C1 segment of cervical spinal cord (tissue), 14 donors: Measurements from ENCODE around the gene OPHN1.

Experiments
- DNase-seq, 14 donors: peaks; one replicate each; lab custom pipeline; 2025; lab: John Stamatoyannopoulos, UW

OPHN1 gene

DNA sequence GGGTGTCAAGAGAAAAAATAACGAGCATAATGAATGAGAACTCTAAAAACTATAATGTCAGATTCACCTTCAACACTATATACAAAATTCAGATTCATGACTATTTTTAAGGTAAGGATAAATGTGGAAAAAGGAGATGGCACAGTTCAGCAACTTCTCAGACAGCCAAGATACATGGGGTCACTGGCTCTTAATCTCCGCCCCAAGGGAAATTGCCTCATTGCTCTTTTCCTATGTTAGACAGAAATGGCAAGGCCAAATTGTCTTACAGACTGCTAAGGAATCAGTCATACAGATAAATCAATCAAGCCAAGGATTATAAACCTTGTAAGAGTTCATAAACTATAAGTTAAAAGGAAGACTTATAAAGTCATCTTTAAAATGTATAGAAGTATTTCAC lies 183.4 kb downstream of the OPHN1 start:
- no peak for DNase-seq

DNA sequence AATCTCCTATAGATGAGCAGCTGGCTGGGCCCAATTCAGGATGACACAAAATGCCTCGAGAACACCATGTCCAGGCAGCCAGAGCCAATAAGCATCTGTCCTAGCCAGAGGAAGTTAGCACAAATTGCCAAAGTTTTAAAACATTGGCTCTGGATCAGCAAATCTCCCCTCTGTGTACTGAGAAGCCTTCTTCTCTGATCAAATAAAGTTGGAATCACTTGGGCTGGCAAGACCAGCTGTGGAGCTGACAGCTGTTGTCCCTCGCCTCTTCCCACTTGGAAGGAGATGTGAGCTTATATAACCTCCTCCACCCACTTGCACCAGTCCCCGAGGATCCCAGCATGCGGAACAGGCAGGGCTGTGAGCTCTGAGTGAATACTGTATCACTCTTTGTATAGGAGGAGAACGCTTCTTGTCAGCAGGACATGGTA lies 183.9 kb downstream of the OPHN1 start:
- peak in 3 of 14 donors; percentile 1 to 19 (median 16) for DNase-seq

DNA sequence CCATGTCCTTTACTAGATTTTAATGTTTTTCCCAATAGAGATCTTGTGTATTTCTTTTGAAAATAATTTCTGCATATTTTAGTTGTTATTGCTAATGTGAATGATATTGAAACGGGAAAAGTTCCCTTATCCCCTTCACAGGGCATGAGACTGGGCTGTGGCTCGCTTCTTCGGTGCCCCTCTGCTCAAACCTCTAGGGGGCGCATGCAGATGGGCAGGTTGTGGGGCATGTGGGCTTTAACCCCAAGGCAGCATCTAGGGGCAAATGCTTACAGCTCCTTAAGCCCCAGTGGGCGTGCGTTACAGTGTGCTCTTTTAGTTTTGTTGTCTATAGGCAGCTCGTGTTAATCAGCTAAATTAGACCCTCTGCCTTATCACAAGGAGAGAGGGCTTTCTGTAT lies 194.7 kb downstream of the OPHN1 start:
- DNase-seq = no peak

DNA sequence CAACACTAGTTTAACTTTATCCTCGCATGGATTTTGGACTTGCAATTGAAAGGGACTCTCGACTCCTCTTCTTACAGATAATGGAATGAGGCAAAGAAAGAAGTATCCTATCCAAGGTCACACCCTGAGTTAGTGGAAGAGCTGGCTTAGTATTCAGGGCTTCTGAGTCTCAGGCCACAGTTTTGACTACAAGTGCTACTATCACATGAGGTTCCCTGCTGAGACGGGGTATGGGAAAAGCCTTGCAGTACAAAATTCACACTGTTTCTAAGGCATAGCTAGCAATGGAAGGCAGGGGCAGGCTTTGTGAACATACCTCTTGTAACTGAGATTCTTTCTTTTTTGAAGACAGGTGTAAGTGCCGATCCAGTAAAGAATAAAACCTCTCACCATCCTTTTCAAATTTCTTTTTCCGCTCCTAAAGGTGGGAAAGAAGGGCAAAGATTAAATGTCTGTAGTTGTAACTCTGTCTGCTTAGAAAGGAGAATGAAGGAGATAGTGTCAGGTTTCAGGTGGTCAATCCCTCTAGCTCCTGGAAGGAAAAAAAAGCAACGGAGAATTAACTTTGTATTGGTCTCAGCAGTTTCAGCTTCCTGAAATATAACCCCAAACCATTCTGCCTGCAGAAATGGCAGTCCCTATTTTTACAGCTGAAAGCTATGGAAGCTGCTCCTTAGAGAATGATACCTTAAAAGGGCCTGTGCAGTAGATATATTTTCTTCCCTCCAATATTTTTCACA lies 199.0 kb downstream of the OPHN1 start:
- DNase-seq = no peak

DNA sequence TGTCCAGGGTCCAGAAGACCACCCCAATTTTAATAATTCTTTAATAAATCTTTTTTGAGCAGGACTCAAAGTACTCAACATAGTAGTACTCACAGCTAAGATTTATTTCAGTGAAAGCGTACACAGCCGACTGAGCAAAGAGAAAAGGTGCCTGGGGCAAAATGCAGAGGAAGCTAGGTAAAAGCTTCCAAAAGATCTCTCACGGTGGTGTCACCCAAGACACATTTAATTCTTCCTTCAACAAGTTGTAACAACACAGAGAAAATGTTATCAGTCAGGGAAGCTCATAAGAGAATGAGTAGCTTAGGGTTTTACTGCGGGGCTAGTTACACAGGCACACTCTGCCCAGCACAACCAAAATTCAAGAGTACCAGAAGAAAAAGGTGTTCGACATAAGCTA lies 201.1 kb downstream of the OPHN1 start:
- DNase-seq = no peak

DNA sequence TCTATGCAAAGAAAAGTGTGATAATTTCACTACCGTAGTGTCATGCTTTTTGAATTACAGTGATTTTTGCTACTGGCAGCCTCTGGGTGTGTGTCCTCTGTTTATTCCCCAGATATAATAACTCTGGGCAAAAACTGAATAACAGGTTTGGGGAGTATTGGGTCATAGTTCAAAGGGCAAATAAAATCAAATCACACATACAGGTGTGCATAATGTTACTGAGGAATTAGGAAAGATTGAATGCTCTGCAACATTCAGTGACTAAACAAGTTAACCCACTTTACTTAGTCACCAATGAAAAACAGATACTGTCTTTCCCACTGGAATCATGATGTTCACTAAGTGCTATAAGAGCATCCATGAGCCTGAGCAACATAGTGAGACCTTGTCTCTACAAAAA lies 224.3 kb downstream of the OPHN1 start:
- no peak for DNase-seq

DNA sequence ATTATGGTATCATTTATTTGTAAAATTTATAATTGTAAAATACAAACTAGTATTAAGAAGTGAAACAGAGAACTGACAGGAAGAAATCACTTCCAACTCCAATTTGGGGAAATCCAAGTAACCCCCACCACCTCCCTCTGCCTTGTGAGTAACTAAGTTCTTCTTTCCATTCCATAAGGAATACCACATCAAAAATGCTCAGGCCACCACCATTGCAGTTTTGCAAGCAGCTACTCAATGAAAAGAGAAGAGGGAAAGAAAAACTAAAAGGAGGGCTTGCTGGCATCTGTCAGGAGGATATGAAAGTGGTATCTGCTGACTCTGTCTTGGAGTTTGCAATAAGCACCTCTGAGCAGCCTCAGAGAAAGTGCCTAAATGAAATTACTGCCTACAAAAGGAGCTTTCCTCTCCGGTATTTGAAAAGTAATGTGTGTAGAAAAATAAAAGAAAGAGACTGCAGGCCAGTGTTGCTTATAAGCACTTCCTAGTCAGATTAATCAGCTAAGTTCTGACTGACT lies 228.7 kb downstream of the OPHN1 start:
- no peak for DNase-seq

DNA sequence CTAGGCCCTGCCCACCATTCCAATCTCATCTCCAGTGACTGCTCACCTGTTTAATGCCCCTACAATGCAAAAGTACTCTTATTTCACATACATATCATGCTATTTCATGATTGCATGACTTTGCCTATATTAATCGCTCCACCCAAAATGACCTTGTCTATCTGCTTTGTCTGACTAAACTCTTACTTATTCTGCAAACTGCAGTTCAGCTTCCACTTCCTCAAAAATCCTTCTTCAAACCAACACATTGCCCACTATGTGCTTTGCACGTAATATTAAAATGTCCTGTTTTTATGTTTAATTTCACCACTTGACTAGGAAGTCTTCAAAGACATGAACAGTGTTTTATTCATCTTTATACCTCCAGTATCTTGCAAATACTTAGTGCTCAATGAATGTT lies 229.6 kb downstream of the OPHN1 start:
- DNase-seq = no peak

DNA sequence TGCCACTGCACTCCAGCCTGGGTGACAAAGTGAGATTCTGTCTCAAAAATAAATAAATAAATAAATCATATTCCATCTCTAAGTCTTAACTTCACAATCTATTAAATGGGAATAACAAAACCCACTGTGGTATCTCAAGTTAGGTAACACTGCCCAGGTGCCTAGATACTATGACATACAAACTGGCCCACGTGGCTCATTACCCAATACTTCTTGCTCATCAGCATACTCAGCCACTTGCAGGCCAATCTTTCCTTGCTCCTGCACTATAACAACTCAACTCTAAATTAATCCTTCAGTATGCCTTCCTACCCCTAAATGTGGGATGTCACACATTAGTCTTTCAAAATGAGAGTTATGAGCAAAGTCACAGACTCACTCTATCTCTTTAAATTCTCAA lies 230.1 kb downstream of the OPHN1 start:
- no peak for DNase-seq

DNA sequence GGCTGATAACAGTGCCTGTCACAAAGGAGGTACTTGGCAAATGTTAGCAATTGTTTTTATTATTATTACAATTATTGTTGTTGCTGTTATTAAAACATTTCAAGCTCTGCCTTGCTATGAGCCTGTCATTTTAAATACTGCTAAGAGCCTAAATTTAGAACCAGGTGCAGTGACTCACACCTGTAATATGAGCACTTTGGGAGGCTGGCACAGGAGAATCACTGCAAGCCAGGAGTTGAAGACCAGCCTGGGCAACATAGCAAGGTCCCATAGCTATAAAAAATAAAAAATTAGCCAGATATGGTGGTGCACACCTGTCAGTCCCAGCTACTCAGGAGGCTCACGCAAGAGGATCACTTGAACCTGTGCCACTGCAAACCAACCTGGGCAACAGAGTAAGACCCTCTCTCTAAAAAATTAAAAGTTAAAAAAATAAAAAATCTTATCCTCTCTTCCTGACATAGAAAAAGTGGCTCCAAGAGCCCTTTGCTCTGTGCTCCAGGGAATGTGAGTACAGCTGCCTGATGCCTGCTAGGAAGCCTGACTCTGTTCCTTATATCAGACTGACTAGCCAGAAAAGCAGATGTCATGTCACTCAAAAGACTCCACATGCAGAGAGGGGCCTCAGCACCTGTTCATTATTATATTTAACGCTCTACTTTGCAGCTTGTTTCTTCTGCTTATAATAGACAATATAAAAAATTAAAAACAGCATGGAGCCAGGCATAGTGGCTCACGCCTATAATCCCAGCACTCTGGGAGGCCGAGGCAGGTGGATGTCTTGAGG lies 234.0 kb downstream of the OPHN1 start:
- no peak for DNase-seq

DNA sequence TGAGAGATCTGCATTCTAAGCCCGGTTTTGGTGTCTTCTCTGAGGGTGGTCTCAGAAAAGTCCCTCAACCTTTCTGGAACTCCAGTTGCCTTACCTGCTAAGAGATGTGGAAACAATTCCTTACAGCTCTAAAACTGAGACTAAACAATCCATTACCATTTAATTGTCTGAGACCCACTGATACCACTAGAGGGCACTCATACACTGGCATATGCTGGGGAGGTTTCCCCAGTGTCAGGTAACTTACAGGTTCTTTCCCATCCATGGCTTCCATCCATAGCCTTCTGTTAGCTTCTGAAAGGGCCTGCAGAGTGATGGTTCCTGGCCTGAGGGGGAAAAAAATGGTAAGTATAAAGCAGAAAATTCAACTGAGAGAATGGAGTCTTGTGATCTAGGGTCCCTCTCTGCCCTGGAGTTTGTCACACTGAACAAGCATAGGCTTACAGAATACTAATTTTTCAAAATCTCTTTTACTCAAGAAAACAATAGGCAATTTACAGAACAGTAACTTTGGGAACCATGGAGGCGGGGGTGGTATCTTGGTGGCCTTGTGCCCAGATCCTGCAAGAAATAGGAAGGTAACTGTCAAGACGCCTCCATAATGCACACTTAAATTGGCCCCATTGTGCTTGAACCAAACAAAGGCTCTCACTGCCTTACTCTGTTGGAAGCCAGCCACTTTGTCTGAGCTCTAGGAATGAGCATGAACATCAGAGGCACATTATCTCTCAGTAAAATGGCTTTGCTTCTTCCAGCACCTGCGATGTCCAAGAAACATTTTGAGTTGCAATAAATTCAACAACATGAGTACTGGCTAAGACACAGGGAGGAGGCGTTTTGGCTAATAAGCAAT lies 236.1 kb downstream of the OPHN1 start:
- DNase-seq = peak in 10 of 14 donors; percentile 0 to 67 (median 30)

DNA sequence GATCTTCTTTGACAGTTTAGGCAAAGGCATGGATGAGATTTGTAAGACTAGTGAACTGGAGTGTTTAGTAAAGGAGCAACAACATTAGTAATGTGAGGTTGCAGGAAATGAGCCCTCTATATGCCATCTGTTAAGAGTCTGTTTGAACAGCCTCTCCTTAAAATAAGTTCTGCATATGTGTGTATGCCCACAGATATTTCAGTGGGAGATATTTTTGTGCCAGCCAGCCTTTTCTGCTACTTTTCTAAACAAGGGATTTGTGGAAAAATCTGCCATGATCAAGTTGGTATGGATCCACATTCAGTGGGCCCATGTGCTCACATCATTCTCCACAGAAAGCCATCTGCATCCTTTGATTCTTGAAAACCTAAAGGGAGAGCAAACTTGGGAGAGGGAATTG lies 237.7 kb downstream of the OPHN1 start:
- no peak for DNase-seq

DNA sequence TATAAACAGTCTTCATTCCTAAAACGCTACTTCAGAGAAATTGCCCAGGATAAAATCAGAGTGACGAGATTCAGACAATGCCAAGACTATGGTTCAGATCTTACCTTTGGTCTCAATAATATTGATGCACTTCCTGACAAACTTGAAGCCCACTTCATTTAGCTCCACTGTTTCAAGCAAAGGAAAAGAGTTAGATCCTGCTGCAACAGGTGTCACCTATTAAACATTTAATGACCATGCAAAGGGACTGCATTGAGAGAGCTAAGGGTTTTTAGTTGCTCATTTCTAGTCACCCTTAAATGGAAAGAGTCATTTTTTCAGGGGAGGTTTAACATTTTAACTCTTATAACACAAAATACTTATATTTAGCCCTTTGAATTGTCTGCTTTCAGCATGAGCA lies 239.5 kb downstream of the OPHN1 start:
- DNase-seq = no peak

DNA sequence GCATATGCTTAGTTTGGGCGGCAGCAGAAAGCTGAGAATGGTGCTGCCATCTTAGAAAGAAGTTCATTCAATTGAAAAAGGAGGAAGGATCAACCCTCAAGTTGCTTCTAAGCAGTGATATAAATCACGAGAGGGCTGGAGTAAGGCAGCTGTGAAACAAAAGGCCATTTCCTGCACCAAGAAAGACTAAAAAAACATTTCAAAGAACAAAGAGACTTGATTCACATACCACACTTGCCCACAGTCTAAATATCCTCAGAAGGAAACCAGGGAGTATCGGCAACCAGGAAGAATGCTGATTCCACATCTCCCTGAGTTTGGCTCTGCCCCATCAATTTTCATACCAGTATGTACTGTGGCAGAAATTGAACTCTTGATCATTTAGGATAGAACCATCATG lies 240.1 kb downstream of the OPHN1 start:
- DNase-seq = no peak

DNA sequence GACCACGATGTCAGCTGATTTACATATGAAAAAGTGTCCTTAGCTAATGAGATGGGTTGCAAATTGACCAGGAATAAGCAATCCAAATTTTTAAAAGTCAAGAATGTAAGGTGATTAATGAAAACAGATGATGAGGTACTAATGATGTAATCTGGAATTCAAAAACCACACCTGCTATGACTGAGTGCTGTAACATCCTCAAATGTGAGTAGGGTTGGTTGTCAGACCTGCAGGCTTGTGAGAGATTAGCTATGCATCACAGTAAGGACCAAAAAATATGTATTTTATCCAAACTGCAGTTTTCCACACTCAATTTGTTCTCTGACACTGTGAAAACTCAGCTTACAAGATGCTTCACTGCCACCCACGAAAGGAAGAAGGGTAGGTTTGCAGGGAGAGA lies 242.5 kb downstream of the OPHN1 start:
- DNase-seq = no peak

DNA sequence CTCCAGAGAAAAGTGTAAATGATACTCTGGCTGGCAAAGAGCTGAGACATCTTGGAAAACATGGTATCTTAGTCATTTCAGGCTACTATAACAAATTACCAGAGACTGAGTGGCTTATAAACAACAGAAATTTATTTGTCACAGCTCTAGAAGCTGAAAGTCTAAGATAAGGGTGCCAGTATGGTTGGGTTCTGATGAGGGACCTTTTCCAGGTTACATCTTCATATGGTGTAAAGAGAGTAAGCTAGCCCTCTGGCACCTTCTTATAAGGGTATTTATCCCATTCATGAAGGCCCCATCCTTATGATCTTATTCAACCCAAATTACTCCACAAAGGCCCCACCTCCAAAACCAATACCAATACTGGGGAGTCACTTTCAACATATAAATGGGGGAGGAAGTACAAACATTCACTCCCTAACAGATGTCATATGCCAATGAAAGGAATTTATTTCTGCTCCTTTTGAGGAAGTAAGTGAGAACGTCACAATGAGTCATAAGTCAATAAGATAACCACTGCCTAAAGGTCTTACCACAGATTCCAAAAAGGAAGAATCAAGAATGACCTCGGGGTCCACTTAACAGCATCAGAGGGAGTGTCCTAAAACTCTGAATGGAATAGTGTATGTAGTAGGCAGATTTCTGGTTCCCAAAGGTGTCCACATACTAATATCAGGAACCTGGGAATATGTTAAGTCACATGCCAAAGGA lies 246.6 kb downstream of the OPHN1 start:
- no peak for DNase-seq

DNA sequence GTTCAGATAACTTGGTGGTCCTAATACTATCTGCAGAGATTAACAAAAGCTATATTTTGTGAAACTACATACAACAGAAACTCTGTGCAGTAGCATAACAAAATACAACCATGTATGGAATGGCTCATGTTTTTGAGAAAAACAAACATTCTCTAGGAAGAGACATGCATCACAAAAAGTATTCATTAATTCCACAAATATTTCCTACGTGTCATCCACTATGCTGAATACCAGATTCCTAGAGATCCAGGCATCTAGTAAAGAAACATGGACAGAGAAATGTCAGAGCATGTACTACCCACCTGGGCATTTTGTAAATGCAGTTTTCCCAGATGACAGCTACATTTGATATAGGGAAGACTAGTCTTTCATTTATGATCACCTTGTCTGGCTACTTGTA lies 248.1 kb downstream of the OPHN1 start:
- no peak for DNase-seq

DNA sequence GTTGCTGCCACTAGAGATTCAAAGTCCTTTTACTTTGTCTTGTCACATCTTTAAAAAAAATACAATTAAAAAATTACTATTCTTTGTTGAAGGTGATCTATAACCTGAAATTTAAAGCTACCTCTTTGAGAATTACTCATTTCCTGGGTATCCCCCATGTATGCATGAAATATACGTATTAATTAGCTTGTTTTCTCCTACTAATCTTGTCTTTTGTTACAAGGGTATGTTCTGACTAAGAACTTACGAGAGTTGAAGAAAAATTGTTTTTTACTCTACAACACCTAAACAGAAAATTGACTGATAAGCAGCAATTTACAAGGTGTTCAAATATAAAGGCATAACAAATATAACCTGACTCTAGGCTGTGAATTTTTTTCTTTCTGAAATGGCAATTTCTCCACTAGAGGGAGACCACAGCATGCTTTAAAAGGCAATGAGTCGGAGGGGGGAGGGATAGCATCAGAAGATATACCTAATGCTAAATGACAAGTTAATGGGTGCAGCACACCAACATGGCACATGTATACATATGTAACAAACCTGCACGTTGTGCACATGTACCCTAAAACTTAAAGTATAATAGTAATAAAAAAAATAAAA lies 249.6 kb downstream of the OPHN1 start:
- no peak for DNase-seq

DNA sequence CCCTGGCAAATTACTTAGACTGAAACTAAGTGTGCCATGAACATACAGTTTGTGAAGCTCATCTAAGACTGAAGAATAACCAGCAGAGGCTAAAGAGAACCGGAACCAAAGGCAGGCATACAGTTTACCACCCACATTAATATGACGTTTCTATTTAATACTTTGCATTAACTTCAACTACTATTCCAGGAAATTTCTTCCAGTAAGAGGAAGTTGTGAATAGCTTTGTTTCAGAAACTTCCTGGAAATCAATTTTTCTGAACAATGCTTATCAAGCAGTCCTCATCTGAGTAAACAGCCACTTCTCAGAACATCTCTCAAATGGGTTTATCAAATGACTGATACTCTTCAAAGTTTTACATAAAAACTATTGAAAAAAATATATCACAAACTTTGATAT lies 252.7 kb downstream of the OPHN1 start:
- no peak for DNase-seq

DNA sequence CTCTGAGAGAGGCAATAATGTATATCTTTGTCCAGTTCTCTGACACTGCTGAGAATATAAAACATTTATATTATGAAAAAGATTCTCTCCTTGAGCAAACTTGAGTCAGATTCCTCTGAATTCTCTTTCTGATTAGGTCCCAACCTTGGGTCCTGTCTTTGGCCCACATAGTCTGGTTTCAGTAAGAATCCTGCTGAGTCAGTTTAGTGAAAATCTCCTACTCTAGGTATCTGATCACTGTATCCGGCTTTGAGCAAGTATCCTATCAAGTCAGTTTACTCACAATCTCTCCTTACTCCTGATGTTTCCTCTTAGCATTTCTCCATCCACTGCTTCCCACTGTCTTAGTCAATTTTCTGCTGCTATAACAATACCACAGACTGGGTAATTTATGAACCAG lies 253.9 kb downstream of the OPHN1 start:
- no peak for DNase-seq

DNA sequence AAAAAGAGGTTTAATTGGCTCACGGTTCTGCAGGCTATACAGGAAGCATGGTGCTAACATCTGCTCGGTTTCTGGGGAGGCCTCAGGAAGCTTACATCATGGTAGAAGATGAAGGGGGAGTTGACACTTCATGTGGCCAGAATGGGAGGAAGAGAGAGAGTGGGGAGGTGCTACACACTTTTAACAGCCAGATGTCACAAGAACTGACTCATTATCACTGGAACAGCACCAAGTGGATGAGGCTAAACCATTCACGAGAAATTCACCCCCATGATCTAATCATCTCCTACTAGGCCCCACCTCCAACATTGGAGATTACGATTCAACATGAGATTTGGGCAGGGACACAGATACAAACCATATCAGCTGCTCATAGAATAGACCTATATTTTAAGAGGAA lies 255.8 kb downstream of the OPHN1 start:
- no peak for DNase-seq
